Astrocyte of the cerebellum (primary cell): ENCODE results near the gene WIZ.

Experiments used
- DNase-seq: peaks from one replicate; pipeline ENCODE4 v3.0.0-alpha.2; 2011; ENCODE audit warnings: low read depth
- H3K4me3 ChIP-seq: 2 replicates; pipeline ENCODE4 v1.5.1; 2011; ENCODE audit warnings: mild to moderate bottlenecking, low read depth, low read length, moderate library complexity
- CTCF ChIP-seq: IDR thresholded peaks from 2 replicates; pipeline ENCODE4 v1.5.1; 2012; ENCODE audit warnings: low read length, low read depth, moderate library complexity, mild to moderate bottlenecking; ENCODE audit errors: missing control alignments
- in situ Hi-C: cut with HindIII; loops from 2 replicates; pipeline ENCODE4 v1.10.0; 2017; ENCODE audit warnings: low sequenced_read_pairs

WIZ gene

GRCh38 chr19:15448778-15449619 is 757 bp downstream of the WIZ start:
- H3K4me3 ChIP-seq = peak overlapping the region; percentile 70
- TF ChIP-seq CTCF = no peak
- in situ Hi-C loops = no loop called here
- DNase-seq = no peak

GRCh38 chr19:15448044-15448777 is 1.5 kb downstream of the WIZ start:
- no peak for TF ChIP-seq CTCF
- H3K4me3 ChIP-seq = peak overlapping the region; percentile 70
- in situ Hi-C loops = no loop called here
- DNase-seq = no peak

GRCh38 chr19:15447057-15447456 is 2.7 kb downstream of the WIZ start:
- no peak for TF ChIP-seq CTCF
- no peak for DNase-seq
- in situ Hi-C loops = no loop called here
- no peak overlapping the region for H3K4me3 ChIP-seq

- no peak overlapping the region for H3K4me3 ChIP-seq
- in situ Hi-C loops = no loop called here
- TF ChIP-seq CTCF = no peak
- DNase-seq = no peak
These were observed 3.9 kb downstream of the WIZ start for GRCh38 chr19:15445807-15446376.

- no peak overlapping the region for H3K4me3 ChIP-seq
- in situ Hi-C loops = no loop called here
- no peak for TF ChIP-seq CTCF
- DNase-seq = no peak
These were observed 4.5 kb downstream of the WIZ start for GRCh38 chr19:15445227-15445605.

- no peak for DNase-seq
- H3K4me3 ChIP-seq = no peak overlapping the region
- in situ Hi-C loops = no loop called here
- TF ChIP-seq CTCF = no peak
These were observed 5.1 kb downstream of the WIZ start for GRCh38 chr19:15444505-15445226.
